COLO668 (cell line): ENCODE results near the gene LSMEM2.
A peak's percentile ranks its signal among the peaks of the same experiment; 100 is the strongest.
"Not testable (repeated sequence)": the region's sequence is repeated elsewhere in the genome, so short reads cannot be mapped to it uniquely, and the experiment has no call there.

ENCODE experiments used
- DNase-seq: peaks from one replicate; lab custom pipeline; 2025; ENCODE audit not compliant: unreplicated experiment; lab: John Stamatoyannopoulos, UW

LSMEM2 gene

DNA sequence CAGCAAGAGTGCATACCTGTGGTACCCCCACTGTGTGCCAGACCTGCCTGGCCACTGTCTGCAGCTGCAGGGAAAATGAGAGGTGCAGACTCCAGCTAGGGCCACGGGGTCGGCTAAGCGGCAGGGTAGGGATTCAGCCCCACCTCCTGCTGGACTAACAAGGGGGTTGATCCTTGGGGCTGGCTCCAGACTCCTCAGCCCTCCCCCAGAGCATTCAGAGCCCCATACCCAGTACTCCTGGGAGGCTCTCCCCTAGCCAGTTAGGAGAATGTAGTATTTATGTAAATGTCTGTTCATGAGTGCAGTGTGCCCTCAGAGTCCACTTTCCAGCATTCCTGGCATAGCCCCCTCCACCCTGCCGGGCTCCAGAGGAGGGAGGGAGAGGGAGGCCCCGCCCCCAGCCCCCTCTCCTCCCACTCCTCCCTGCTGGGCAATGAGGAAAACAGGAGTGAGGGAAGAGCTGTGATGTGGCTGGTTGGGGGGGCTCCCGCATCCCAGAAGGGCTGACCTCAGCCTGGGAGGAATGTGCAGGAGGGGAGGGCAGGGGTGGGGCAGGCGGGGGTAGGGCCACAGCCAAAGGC lies 14.4 kb upstream of the LSMEM2 start:
- no peak for DNase-seq

DNA sequence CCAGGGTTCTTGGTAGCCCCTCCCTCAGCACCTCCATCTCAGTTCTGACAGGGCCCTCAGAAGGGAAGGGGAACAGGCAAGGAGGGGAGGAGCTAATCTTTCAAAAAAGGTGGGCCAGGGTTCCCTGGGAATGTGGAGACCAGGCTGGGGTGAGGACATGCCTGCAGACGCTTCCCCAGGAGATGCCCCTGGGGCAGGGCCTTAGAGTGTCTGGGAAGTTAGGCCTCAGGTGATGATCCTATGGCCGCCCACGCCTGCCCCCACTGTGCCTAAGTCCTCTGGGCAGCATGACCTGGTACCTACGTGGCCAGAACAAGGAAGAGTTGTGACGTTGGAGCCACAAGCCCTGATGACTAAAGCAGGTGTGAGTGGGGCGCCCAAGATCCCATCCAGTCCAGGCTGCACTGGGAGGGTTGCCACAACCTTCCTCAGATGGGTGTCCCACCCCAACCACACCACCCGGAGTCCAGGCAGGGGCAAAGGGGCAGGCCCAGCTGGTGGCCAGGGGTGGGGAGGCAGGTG lies 13.9 kb upstream of the LSMEM2 start:
- no peak for DNase-seq

DNA sequence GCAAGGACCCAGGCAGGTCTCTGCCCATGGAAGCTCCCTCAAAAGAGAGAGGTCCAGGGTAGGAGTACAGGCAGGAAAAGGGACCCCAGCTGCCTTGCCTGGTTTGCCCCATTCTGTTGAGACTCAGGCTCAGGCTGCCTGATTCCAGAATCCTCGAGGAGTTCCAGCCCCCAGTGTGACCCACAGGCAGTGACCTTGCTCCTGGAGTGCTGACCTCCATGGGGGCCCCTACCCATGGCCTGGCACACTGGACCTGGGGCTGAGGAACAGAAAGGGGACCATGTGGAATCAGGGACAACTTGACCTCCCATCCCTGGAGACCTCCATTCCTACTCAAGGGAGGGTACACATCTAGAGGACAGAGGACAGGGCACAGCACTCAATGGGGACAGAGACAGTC lies 13.3 kb upstream of the LSMEM2 start:
- no peak for DNase-seq

DNA sequence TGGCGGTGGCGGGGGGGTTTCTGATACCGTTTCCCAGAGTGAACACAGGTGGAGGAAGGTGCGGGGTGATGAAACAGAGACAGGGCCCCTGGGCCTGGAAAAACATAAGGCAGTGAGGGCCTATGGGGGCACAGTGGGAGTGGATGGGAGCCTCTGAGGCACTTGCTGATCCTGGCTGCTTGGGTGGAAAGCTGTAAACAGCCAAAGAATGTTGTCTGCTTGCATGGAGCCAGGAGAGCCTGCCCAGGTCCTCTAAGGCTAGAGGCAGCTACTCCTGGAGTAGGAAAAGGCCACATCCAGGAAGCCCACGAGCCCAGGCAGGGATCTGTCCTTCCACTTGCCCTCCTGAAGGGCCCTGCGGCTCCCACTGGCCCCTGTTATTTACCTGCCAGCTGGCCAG lies 12.9 kb upstream of the LSMEM2 start:
- no peak for DNase-seq

DNA sequence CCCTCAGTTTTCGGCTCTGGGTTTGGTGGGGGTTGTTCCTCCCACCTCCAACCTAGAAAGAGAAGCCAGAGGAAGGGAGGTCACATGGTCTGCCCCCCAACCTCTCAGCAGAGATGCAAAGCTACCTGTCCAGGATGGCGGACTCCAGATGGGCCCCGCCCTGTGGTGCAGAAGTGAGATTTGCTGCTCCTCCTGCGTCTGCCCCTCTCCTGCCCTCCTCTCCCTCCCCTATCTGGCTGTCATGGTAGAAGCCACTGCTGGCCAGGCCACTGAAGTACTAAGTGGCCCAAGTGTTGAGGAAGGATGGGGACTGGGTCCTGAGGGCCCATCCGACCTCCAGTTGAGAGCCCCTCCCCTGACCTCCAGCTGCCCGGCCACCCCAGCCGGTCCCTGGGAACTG lies 12.1 kb upstream of the LSMEM2 start:
- DNase-seq, result no peak

DNA sequence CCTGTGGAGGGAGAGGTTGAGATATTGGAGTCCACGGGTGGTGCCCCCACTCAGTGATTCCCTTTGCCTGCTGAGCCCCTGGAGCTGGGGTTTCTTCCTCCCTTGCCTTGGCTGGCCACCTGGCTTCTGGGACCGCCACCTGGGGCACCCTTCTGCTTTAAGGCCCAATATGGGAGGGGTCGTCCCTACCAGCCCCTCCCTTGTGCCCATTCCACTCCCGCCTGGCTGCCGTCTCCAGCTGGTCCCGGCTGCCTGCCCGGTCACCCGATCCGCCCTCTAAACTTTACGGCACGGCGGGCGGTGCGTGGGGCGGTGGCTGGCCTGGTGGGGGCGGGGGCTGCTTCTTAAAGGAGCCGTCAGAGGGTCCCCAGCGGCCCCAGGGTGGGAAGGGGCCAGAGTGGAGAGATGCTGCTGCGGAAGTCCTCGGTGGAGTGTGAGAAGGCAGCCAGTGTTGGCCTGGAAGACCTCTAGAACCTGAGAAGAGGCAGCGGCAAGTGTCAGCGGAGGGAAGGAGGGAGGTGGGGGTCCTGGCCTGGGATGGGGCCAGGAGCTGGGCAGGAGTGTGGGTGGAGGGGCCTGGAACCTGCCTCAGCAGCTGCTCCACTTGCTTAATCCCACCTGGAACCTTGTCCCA lies 11.5 kb upstream of the LSMEM2 start:
- no peak for DNase-seq

DNA sequence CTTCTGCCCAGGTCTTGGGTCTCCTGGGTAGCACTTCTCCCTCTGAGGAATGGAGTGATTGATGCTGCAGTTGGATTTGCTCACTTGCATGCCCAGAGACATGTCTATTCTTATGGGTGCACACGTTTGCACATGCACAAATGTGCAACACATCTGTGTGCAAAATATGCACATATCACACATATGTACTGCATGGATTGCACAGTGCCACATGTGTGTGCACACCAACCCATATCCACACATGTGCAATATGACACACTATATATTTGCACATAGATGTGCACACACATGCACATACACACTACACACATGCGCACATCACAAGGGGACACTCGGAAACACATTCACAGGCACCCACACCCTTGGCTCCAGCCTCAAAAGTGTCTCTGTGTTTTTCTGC lies 10.6 kb upstream of the LSMEM2 start:
- DNase-seq, result no peak

DNA sequence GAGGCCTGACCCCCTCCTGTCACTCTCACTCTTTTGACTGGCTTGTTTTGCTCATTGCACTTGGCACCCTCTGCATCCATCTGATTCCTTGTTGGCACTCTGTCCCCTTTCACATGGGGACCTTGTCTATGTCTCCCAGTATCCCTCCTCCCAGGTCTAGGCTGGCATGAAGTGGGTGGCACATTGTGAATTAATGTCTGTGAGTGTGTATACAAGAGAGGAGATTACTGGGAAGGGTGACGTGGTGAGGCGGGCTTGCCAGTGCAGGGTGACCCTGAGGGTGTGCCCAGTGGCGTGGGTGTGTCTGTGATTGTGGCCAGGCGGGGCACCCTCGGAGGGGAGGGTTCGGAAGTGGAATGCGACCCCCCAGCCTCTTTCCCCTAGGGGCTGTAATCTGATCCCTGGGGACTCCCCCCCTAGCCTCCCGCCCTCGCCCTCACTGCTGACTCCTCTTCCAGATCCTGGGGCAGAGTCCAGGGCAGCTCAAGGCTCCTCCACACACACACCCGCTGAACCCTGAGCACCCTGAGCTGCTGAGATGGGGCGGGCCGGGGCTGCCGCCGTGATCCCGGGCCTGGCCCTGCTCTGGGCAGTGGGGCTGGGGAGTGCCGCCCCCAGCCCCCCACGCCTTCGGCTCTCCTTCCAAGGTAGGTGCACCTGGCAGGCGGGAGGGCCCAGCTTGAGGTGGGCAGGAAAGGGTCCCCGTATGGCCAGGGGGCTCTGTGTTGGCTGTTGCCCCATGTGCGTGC lies 10.0 kb upstream of the LSMEM2 start, which contains the start of gene SEMA3B:
Gene SEMA3B (plus strand): TSS at position 445 of the 749 bp plus-strand sequence. CDS start 94 bp downstream, at position 539.
- no peak for DNase-seq

DNA sequence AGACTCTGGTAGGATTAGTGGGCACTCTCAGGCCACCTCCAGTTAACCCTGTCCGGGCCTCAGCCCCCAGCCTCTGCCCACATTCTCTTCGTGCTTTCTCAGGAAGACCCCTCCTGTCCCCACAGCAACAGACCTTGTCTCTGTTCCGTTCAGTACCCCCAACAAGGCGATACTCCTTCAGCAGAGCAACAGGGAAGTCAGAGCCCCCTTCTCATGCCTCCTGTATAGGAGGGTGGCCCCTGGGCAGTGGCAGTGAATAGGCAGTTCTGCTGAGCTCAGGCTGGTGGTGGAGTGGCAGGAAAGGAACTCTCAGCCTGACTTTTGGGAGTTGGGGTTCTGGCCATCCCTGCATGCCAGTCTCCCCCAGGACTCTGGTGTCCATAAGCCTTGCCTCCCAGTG lies 9.4 kb upstream of the LSMEM2 start:
- DNase-seq, result no peak

DNA sequence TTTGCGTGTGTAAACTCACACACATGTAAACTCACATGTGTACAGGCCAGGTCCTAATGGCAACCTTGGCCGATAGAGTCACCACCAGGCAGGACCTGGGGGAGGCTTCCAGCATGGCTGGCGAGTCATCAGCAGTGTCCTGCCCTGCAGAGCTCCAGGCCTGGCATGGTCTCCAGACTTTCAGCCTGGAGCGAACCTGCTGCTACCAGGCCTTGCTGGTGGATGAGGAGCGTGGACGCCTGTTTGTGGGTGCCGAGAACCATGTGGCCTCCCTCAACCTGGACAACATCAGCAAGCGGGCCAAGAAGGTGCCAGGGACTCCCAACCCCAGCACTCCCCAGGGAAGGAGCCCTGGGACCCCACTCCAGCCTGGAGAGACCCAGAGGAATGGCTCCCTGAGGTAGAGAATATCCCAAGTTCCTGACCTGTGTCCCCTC lies 8.9 kb upstream of the LSMEM2 start:
- no peak for DNase-seq

DNA sequence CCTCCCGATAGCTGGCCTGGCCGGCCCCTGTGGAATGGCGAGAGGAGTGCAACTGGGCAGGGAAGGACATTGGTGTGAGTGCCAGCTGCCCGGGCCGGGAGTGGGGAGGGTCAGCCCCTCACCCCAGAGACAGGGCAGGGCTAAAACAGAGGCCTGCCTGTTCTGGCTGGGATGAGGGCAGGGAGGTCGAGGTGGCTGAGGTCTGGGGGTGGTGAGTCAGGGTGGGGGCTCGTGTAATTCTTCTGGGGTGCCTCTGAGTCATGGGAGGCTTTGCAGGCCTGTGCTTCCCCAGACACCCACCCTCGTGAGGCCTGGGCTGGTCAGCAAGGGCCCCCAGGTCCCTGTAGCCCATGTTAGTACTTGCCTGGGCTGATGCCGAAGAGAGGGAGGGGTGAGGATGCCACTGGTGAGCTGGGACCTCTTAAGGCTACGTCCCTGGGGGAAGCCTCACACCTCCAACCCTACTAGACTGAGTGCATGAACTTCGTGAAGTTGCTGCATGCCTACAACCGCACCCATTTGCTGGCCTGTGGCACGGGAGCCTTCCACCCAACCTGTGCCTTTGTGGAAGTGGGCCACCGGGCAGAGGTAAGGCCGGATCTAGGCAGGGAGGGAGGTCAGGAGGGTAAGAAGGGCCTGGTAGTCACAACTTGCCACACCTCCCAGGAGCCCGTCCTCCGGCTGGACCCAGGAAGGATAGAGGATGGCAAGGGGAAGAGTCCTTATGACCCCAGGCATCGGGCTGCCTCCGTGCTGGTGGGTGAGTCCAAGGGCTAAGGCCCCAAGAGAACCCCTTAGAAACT lies 8.3 kb upstream of the LSMEM2 start:
- no peak for DNase-seq

DNA sequence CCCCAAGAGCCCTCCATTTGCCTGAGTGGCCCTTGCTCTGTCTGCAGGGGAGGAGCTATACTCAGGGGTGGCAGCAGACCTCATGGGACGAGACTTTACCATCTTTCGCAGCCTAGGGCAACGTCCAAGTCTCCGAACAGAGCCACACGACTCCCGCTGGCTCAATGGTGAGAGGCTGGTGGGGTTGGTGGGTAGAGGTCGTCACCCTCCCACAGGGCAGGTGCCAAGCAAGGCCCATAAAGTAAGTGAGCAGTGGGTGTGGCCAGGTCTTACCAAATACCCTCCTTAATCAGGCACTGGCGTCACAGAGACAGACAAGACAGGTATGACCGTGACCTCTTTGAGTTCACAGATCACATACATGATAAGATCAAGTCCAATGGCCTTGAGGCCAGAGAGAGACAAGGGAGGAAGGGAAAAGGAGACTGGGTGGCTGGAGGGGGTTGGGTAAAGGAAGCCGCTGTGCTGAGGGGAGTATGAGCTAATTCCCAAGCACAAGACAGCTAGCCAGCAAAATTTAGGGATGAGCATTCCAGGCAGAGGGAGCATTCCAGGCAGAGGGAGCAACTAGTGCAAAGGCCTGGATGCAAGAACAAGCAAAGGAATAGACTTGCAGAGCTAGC lies 7.5 kb upstream of the LSMEM2 start:
- no peak for DNase-seq

DNA sequence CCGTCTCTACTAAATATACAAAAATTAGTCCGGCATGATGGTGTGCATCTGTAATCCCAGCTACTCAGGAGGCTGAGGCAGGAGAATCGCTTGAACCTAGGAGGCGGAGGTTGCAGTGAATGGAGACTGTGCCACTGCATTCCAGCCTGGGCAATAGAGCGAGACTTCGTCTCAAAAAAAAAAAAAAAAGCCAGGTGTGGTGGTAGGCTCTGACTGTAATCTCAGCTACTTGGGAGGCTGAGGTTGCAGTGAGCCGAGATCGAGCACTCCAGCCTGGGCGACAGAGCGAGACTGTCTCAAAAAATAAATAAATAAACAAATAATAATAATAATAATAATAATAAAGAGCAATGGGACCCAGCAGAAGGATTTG lies 6.4 kb upstream of the LSMEM2 start:
- DNase-seq, result not testable (repeated sequence)

DNA sequence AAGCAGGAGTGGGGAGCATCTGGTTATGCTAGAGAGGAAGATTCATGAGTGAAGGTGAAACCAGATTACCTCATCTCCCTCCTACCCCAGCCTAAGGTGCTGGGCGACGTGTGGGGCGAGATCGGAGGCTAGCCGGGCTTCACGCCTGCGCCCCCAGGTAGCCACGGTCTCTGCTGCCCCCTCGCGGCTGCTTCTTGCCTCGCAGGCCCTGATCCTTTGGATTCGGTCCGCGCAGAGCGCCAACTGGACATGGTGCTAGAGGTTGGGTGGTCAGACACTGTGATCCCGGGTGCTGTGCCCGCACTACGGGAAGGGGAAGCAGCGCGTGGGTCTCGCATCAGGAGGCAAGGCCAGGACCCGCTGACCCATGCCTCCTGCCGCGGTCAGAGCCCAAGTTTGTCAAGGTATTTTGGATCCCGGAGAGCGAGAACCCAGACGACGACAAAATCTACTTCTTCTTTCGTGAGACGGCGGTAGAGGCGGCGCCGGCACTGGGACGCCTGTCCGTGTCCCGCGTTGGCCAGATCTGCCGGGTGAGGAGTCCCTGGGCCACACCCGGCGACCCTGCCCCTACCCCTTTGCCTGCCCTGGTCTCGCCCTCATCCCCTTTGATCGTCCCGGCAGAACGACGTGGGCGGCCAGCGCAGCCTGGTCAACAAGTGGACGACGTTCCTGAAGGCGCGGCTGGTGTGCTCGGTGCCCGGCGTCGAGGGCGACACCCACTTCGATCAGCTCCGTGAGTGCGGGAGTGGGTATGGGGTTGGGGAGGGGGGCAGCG lies 5.8 kb upstream of the LSMEM2 start:
- DNase-seq, result peak; percentile 78

DNA sequence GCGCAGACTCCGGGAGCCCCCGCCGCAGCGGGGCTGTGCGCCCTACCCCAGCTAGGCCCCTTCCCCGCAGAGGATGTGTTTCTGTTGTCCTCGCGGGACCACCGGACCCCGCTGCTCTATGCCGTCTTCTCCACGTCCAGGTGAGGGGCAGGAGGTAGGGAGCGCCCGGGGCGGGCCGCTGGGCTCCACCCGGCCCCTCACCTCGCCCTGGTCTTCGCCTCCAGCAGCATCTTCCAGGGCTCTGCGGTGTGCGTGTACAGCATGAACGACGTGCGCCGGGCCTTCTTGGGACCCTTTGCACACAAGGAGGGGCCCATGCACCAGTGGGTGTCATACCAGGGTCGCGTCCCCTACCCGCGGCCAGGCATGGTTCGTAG lies 5.2 kb upstream of the LSMEM2 start:
- no peak for DNase-seq

DNA sequence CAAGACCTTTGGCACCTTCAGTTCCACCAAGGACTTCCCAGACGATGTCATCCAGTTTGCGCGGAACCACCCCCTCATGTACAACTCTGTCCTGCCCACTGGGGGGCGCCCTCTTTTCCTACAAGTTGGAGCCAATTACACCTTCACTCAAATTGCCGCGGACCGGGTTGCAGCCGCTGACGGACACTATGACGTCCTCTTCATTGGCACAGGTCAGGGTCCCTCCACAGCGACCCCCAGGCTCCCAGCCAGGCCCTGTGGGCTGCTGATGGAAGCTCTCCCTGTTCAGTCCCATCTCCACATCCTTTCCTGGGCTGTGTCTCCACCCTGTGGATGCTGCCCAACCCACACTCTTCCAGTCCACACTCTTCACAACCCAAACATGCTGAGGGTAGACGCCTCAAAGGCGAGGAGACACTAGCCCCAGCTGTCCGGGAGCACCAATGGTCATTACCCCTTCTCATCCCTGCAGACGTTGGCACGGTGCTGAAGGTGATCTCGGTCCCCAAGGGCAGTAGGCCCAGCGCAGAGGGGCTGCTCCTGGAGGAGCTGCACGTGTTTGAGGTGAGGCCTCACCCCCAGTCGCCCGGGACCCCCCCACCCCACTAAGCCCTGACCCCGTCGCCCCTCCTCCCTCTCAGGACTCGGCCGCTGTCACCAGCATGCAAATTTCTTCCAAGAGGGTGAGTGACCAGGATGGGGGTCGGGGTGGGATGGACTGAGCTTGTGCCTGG lies 4.3 kb upstream of the LSMEM2 start:
- peak; percentile 23 for DNase-seq

DNA sequence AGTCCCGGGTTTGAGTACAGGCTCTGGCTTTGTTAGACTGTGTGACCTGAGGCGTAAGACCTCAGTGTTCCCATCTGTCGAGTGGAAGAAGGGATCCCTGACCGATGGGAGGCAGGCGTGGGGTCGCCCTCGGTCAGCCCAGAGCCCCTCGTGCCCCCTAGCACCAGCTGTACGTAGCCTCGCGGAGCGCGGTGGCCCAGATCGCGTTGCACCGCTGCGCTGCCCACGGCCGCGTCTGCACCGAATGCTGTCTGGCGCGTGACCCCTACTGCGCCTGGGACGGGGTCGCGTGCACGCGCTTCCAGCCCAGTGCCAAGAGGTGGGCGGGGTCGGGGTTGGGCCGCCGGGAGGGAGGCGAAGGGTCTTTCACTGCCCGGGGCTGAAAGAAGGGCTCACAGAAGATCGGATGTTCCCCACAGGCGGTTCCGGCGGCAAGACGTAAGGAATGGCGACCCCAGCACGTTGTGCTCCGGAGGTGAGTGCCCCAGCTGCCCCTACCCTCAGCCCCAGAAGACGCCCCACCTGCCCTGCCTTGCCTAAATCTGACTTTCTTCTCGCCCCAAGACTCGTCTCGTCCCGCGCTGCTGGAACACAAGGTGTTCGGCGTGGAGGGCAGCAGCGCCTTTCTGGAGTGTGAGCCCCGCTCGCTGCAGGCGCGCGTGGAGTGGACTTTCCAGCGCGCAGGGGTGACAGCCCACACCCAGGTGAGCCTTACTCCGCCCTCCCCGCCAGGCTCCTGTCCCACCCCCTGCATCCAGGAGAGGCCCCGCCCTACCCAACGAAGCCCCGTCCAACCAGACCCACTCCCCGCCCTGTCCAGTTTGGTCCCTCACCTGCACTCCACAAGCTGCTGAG lies 3.5 kb upstream of the LSMEM2 start:
- no peak for DNase-seq

DNA sequence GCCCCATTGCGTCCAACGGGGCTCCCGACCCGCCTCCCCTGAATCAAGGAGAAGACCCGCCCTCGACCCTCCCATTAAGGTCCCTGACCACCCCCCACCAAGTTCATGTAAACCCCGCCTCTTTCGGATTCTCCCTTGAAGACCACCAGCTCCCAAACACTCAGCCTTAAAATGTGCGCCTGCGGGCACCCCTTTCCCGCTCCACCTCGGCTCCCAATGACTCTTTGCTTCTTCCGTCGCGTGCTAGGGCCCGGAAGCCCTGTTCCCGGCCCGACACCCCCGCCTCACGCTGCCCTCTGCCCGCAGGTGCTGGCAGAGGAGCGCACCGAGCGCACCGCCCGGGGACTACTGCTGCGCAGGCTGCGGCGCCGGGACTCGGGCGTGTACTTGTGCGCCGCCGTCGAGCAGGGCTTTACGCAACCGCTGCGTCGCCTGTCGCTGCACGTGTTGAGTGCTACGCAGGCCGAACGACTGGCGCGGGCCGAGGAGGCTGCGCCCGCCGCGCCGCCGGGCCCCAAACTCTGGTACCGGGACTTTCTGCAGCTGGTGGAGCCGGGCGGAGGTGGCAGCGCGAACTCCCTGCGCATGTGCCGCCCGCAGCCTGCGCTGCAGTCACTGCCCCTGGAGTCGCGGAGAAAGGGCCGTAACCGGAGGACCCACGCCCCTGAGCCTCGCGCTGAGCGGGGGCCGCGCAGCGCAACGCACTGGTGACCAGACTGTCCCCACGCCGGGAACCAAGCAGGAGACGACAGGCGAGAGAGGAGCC lies 2.7 kb upstream of the LSMEM2 start:
- no peak for DNase-seq
